HG02943 (cell line): ENCODE results near the gene SLCO4A1.
"Not testable (repeated sequence)": the region's sequence is repeated elsewhere in the genome, so short reads cannot be mapped to it uniquely, and the experiment has no call there.

ENCODE experiments used
- ATAC-seq: cut with Tn5 transposase; IDR thresholded peaks from one replicate; pipeline ENCODE4 v1.9.1; 2021; ENCODE audit warnings: mild to moderate bottlenecking, low read depth, moderate library complexity; ENCODE audit not compliant: unreplicated experiment

The SLCO4A1 gene

DNA sequence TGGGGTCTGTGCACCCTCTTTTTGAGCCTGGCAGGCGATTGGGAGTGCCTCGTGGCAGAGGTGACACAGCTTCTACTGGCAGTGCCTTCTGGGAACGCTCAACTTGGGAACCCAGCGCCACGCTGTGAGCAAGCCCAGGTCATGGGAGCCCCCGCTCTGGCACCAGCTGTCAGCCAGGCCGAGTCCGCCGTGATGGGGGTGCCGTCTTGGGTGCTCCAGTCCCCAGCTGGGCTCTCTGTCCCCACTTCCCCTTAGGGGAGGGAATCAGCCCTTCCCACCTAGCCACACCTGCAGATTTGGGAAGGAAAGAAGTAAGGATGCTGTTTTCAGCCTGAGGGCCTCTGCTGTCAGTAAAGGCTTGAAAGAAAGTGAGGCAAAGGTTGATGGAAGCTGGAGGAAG, 35.4 kb downstream of the SLCO4A1 start:
- ATAC-seq: no peak

- ATAC-seq: no peak
These were observed 36.2 kb downstream of the SLCO4A1 start for GRCh38 chr20:62678553-62678952.

DNA sequence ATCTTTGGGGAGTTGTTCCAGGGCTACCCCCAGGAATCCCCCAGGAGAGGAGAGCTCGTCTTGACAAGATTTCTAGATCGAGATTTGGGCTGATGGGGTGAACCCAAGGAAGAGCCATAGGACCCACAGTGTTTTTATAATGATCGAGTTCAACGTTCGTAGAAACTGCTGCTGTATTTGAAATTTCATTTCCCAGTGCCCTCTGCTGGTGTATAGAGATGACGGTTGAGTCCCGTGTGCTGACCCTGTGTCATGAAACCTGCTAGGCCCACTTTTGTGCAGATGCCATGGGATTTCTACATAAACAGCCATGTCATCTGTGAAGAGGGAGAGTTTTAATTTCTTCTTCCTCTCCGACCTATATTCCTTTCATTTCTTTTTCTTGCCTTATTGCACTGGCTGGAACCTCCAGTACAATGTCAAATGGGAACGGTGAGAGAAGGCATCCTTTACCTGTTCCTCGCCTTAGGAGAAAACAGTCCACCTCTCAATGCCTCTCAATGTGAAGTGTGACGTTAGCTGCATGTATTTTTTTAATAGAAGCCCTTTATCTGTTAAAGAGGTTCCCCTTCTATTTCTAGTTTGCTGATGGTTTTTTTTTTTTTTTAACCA, 37.8 kb downstream of the SLCO4A1 start:
- ATAC-seq: no peak

DNA sequence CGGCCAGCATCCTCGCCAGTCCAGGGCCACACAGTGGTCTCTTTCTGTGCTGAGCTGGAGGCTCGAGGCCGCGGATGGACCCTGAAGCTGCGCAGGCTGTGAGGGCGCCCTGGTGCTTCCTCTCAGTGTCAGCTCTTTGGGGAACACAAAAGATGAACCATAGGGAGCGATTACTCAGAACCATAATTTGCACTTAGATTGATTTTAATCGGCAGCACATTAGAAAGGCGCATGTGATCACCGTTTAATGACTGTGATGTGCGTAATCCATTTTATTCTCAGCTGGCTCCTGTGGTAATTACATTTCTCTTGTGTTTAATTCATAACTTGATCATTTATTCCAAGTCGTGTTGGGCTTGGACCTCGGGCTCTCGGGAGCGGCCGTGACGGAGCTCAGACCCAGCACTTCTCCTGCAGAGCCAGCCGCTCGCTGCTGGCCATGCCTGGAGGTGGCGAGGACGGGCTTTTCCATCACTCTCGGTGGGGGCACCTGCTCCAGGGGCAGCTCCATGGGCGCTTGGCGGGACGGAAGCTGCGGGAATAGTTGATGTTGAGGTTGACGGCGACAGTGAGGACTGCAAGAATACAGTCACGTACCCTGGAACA, 40.7 kb downstream of the SLCO4A1 start:
- ATAC-seq: no peak

- not testable (repeated sequence) for ATAC-seq
These were observed 41.5 kb downstream of the SLCO4A1 start for GRCh38 chr20:62683660-62684322.

DNA sequence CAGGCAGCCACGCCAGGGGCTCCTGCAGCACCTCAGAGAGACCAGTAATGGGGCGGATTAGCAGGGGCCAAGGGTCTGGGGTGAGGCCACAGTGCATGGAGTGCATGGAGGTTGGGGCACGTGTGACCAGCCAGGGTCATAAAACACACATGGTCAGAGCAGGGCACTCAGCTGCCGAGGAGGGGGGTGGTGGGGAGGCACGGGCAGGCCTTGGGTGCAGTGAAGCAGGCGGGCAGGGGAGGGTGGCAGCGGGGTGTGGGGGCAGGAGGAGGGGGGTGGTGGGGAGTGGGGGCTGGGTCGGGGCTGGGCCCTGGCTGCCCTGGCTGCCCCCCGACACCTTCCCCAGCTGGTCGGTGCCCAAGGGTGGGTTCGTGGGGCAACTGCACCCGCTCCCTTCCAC, 42.7 kb downstream of the SLCO4A1 start:
- ATAC-seq: no peak

GRCh38 chr20:62685781-62686555, 43.7 kb downstream of the SLCO4A1 start:
- no peak for ATAC-seq

DNA sequence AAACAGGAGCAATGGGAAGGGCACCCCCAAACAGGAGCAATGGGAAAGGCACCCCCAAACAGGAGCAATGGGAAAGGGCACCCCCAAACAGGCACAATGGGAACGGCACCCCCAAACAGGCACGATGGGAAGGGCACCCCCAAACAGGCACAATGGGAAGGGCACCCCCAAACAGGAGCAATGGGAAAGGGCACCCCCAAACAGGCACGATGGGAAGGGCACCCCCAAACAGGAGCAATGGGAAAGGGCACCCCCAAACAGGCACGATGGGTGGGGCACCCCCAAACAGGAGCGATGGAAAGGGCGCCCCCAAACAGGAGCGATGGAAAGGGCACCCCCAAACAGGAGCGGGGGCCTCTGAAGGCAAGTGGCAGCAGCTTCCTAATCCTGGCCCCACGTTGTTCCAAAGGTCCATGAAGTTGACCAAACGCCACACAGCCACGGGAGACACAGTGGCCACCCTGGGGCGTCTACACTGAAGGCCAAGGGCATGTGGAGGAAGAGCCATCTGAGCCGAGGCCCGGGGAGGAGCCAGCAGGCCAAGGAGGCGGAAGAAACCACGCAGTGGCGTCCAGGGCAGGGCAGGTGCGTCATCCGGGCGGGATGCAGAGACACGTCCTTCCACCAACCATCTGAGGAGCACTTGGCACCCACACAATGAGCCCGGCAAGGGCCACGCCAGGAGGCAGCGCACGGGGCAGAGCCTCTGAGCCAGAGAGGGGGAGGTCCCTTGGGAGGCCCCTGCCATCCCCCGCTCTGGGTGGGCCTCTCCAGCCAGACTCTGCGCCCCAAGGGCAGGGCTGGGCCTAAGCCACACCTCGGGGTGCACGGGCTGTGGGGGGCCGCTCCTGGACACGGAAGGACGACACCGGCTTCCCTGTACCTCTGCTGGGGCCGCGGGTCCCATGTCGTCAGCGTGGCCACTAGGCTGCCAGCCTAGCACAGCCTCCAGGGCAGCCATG, 44.8 kb downstream of the SLCO4A1 start:
- ATAC-seq: no peak

- no peak for ATAC-seq
These were observed 45.8 kb downstream of the SLCO4A1 start for GRCh38 chr20:62688083-62688482.

GRCh38 chr20:62688855-62689460, 46.7 kb downstream of the SLCO4A1 start:
- ATAC-seq: no peak

GRCh38 chr20:62689861-62690260, 47.6 kb downstream of the SLCO4A1 start:
- ATAC-seq: no peak

DNA sequence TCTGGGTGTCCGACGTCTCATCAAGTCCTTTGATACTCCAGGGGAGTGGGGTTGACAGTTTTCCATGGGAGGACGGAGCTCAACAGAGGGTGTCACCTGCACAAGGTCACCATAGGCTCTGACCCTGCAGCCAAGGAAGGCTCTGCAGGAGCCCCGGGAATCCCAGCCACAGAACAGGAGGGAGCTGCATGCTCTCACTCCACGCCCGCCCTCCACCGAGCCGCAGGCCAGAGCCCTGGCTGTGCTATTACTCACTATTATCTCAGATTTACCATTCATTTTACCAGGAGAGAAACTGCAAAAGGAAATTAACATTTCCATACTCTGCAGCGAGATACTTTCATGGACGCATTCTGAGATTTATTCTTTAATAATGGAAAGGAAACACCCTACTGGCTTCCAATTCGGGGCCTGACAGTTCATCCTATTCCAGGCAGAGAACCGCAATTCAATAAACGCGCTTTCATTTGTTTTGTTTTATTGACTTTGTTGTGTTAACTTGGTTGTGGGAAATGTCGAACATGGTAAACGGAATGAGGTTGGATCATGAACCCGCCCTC, 48.0 kb downstream of the SLCO4A1 start:
- ATAC-seq: no peak

DNA sequence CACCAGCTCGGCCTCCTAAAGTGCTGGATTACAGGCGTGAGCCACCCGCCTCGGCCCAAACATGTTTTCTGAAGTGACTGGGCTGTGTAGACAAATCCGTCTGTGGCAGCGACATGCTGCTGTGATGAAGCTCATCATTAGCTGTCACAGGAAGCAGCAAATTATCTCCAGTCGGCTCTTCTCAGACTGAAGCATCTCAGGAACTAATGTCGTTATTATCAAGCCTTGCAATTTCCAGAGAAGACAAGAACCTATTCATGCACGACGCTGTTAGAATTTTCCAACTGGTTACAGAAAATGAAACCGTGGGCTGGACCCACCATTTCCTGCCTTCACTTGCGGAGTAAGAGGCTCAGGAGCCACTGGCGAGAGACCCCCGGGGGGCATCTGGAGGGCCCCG, 49.2 kb downstream of the SLCO4A1 start:
- ATAC-seq: no peak

DNA sequence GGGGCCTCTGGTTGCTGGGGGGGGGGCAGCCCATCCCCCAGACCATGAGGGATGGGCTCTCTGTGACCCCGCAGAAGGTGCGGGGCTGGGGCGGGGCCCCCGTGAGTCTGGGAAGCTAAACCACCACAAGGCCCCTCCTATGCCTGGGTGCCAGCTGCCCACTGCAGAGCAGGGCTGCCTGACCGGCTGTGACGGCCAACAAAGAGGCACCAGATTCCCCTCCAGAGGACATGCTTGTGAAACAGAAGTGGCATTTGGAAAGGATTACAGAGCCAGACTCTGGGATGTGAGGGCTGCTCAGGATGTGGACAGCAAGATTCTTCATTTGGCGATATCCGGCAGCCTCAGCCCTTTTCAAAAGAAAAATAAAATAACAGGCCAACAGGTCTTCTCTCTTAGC, 49.9 kb downstream of the SLCO4A1 start:
- ATAC-seq: no peak

DNA sequence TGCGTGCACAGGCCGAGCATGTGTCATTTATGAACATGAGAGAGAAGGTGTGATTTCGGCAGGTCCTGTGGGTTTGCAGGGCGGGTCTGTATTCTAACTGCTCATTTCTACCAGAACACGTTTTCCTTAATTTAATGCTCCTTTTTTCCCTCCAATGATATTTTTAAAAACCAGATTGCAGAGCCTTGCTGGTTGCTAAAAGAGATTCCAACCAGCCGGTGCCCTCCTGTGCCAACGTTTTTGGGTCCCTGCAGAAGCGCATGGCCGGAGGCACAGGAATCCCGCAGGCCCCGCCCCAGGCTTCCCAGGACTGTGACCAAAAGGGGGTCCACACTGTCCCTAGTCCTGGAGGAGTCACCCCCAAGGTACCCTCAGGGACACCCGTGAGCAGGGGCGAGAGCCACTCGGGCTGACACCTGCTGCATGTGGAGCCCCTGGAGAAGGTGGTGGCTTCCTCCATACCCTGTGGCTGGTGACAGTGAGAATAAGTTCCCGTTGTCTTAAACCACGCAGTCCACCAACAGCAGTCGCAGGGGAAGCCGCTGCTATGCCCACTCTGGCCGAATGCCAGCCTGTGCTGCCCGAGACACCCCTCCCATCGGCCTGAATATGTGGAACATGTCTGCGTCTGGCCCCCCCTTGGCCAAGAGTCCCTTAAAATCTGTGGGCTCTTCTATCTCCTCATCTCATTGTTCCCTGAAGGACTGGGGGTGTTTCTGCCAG, 50.7 kb downstream of the SLCO4A1 start:
- no peak for ATAC-seq

DNA sequence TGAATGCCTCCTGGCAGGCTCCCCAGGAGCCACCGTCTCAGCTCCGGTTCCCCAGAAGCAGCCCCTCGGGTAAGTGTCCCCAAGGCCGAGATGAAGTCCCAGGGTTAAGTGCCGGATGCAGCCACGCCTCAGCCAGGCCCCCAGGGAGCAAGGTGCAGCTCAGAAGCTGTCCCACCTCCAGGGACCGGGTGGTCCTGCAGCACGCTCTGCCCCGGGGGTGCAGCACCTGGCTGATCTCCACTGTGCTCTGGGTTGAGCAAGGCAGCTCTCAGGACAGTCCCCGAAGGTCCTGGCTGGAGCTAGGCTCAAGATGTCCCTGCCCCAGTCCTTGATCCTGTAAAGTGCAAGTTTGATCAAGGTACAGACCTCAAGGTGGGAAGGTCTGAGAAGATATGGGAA, 51.2 kb downstream of the SLCO4A1 start:
- ATAC-seq: no peak

GRCh38 chr20:62694106-62694505, 51.8 kb downstream of the SLCO4A1 start:
- ATAC-seq: no peak

GRCh38 chr20:62694868-62695267, 52.6 kb downstream of the SLCO4A1 start:
- no peak for ATAC-seq
